A549 (cell line): Measurements from ENCODE around the gene PRSS36. TPM values are rescaled to one million over a fixed set of nuclear protein-coding genes. Genes with fewer than 3 reads are reported as not detected.

Experiments used
- ATAC-seq, 2 experiments: fragments of 200-7000 bp in 1 of 2; fragments of >200 bp in 1 of 2; cut with Nextera tagmentation in 1 of 2; cut with Tn5 transposase in 1 of 2; 3 replicates each; pipeline versions ENCODE4 v1.8.0 to v1.9.1; 2018 to 2020; ENCODE audit warnings: mild to moderate bottlenecking in 1 of 2, moderate library complexity in 1 of 2
- CTCF ChIA-PET: fragments of 300-600 bp; sonication (Branson Sonifier 250); formaldehyde crosslinking; extraction: SDS; loops from one replicate; lab custom pipeline; 2021; ENCODE audit warnings: antibody characterized with exemption, inconsistent platforms; lab: Yijun Ruan, JAX
- POLR2A ChIA-PET: fragments of 350-600 bp; formaldehyde crosslinking; extraction: SDS; loops from one replicate; lab custom pipeline; 2021; ENCODE audit warnings: antibody characterized with exemption, inconsistent platforms; lab: Yijun Ruan, JAX
- DNase-seq, 2 experiments: peaks; one replicate each; pipeline versions ENCODE4 v3.0.0 to v3.0.0-alpha.2; 2011 to 2016; ENCODE audit warnings: low read depth in 1 of 2, low spot score in 1 of 2
- FAIRE-seq: peaks from 2 replicates; lab custom pipeline; 2011; peaks lifted over from hg19 to GRCh38; lab: Jason Lieb, UNC
- H3K27ac ChIP-seq, 2 experiments: fragments of >200 bp; sonication (Bioruptor Twin); formaldehyde crosslinking; 3 replicates each; pipeline ENCODE4 v1.5.1; 2016 to 2017
- H3K4me1 ChIP-seq: fragments of >200 bp; sonication (Bioruptor Twin); formaldehyde crosslinking; 3 replicates; pipeline ENCODE4 v1.6.1; 2016
- H3K4me2 ChIP-seq: fragments of >200 bp; sonication (Bioruptor Twin); formaldehyde crosslinking; 3 replicates; pipeline ENCODE4 v1.6.1; 2016
- H3K4me3 ChIP-seq: fragments of >200 bp; sonication (Bioruptor Twin); formaldehyde crosslinking; 3 replicates; pipeline ENCODE4 v1.5.1; 2016
- H3K9me3 ChIP-seq: fragments of >200 bp; sonication (Bioruptor Twin); formaldehyde crosslinking; 3 replicates; pipeline ENCODE4 v1.6.1; 2016
- CBX2 ChIP-seq: fragments of 200-600 bp; sonication (generic); IDR thresholded peaks from 2 replicates; pipeline ENCODE4 v1.6.1; 2016; ENCODE audit warnings: low read depth, mild to moderate bottlenecking, borderline replicate concordance
- CBX8 ChIP-seq: fragments of 200-600 bp; sonication (generic); IDR thresholded peaks from 2 replicates; pipeline ENCODE4 v1.6.1; 2016
- CEBPB ChIP-seq, 2 experiments: fragments of >200 bp in 1 of 2; sonication (Bioruptor Twin) in 1 of 2; formaldehyde crosslinking in 1 of 2; IDR thresholded peaks; 2 replicates each; pipeline ENCODE4 v1.6.1; 2012 to 2016
- CHD2 ChIP-seq: fragments of 150-350 bp; IDR thresholded peaks from 2 replicates; pipeline ENCODE4 v1.6.1; 2014; ENCODE audit warnings: low read length; ENCODE audit not compliant: partially characterized antibody
- CHD4 ChIP-seq: fragments of 200-600 bp; sonication (generic); IDR thresholded peaks from 2 replicates; pipeline ENCODE4 v1.6.1; 2016; ENCODE audit warnings: antibody characterized with exemption, mild to moderate bottlenecking, borderline replicate concordance
- EHF ChIP-seq: fragments of 250-450 bp; sonication (Bioruptor Pico); IDR thresholded peaks from 2 replicates; pipeline ENCODE4 v1.5.0; 2020; ENCODE audit warnings: mild to moderate bottlenecking
- EP300 ChIP-seq, 2 experiments: fragments of >200 bp; sonication (Bioruptor Twin); formaldehyde crosslinking; IDR thresholded peaks; 2 replicates in 1 of 2; 3 replicates in 1 of 2; pipeline ENCODE4 v1.6.1; 2016 to 2017
- FOSL2 ChIP-seq, 2 experiments: fragments of 450-650 bp in 1 of 2; fragments of >200 bp in 1 of 2; sonication (Bioruptor Twin) in 1 of 2; formaldehyde crosslinking; IDR thresholded peaks; 2 replicates each; pipeline versions ENCODE4 v1.5.0 to v1.6.1; 2016 to 2020; ENCODE audit warnings: mild to moderate bottlenecking in 1 of 2, moderate library complexity in 1 of 2
- FOXS1 ChIP-seq: fragments of 250-450 bp; sonication (Bioruptor Pico); IDR thresholded peaks from 2 replicates; pipeline ENCODE4 v1.5.0; 2020; ENCODE audit warnings: mild to moderate bottlenecking, moderate library complexity
- HDAC2 ChIP-seq: fragments of 200-600 bp; sonication (generic); IDR thresholded peaks from 2 replicates; pipeline ENCODE4 v1.6.1; 2016
- HEYL ChIP-seq: fragments of 250-450 bp; sonication (Bioruptor Pico); IDR thresholded peaks from 2 replicates; pipeline ENCODE4 v1.8.0; 2021; ENCODE audit warnings: mild to moderate bottlenecking, moderate library complexity
- HOXA7 ChIP-seq: fragments of 250-450 bp; sonication (Bioruptor Pico); IDR thresholded peaks from 2 replicates; pipeline ENCODE4 v1.5.0; 2020; ENCODE audit warnings: mild to moderate bottlenecking, moderate library complexity
- HOXB13 ChIP-seq: fragments of 250-450 bp; sonication (Bioruptor Pico); IDR thresholded peaks from 2 replicates; pipeline ENCODE4 v1.5.0; 2020; ENCODE audit warnings: low read depth, mild to moderate bottlenecking, moderate library complexity
- HOXB5 ChIP-seq: fragments of 250-450 bp; sonication (Bioruptor Pico); IDR thresholded peaks from 2 replicates; pipeline ENCODE4 v1.5.0; 2020; ENCODE audit warnings: mild to moderate bottlenecking, moderate library complexity
- JUNB ChIP-seq: fragments of >200 bp; sonication (Bioruptor Twin); formaldehyde crosslinking; IDR thresholded peaks from 2 replicates; pipeline ENCODE4 v1.6.1; 2016
- KDM5A ChIP-seq: fragments of 200-600 bp; sonication (generic); IDR thresholded peaks from 2 replicates; pipeline ENCODE4 v1.6.1; 2016; ENCODE audit warnings: antibody characterized with exemption, mild to moderate bottlenecking
- NFE2L2 ChIP-seq: fragments of 150-350 bp; conservative IDR thresholded peaks from 2 replicates; pipeline ENCODE4 v1.6.1; 2014; ENCODE audit warnings: low read length
- NPAS2 ChIP-seq: fragments of 250-450 bp; sonication (Bioruptor Pico); IDR thresholded peaks from 2 replicates; pipeline ENCODE4 v1.8.0; 2022; ENCODE audit warnings: mild to moderate bottlenecking, moderate library complexity, borderline replicate concordance
- RFX5 ChIP-seq: fragments of 450-650 bp; IDR thresholded peaks from 2 replicates; pipeline ENCODE4 v1.7.1; 2014; ENCODE audit warnings: antibody characterized with exemption, mild to moderate bottlenecking, moderate library complexity
- RNF2 ChIP-seq: fragments of 200-600 bp; sonication (generic); IDR thresholded peaks from 2 replicates; pipeline ENCODE4 v1.6.1; 2016; ENCODE audit warnings: low read depth, mild to moderate bottlenecking, antibody characterized with exemption, moderate library complexity, borderline replicate concordance
- SMC3 ChIP-seq: fragments of >200 bp; sonication (Bioruptor Twin); formaldehyde crosslinking; IDR thresholded peaks from 3 replicates; pipeline ENCODE4 v1.6.1; 2018; ENCODE audit warnings: inconsistent platforms
- TP53 ChIP-seq: fragments of 250-450 bp; sonication (Bioruptor Pico); IDR thresholded peaks from 2 replicates; pipeline ENCODE4 v1.5.0; 2021; ENCODE audit warnings: mild to moderate bottlenecking, moderate library complexity
- ZC3H11A ChIP-seq: fragments of 450-650 bp; IDR thresholded peaks from 2 replicates; pipeline ENCODE4 v1.6.1; 2014; ENCODE audit warnings: antibody characterized with exemption, mild to moderate bottlenecking
- ZNF302 ChIP-seq: fragments of 250-450 bp; sonication (Bioruptor Pico); IDR thresholded peaks from 2 replicates; pipeline ENCODE4 v1.9.0; 2021; ENCODE audit warnings: inconsistent platforms, mild to moderate bottlenecking, moderate library complexity
- WGBS: methylation state at CpG from one replicate; pipeline ENCODE4 v1.1.6; 2017; ENCODE audit errors: missing lambda C conversion rate; 5-methylcytosine and 5-hydroxymethylcytosine counted together
- polyA plus RNA-seq, 4 experiments: library from polyadenylated mRNA; depleted of rRNA in 3 of 4; stranded (reverse); fragments of >200 nt; fragmentation: RNase III in 1 of 4; extraction: RNeasy Plus Mini Kit Qiagen cat#74134 plus additional on column Dnase treatment in 1 of 4; gene quantifications; 2 replicates in 3 of 4; 3 replicates in 1 of 4; pipeline ENCODE4 v1.2.3, GENCODE V29; 2011 to 2017
- TF ChIP-seq, protein P1 (sequence below): IDR thresholded peaks from 2 replicates; pipeline ENCODE4 v1.6.1; 2012
- TF ChIP-seq, protein P2 (sequence below): fragments of 250-450 bp; sonication (Bioruptor Pico); IDR thresholded peaks from 2 replicates; pipeline ENCODE4 v1.5.0; 2020; ENCODE audit warnings: low read depth, mild to moderate bottlenecking, moderate library complexity
- TF ChIP-seq, protein P3 (sequence below): IDR thresholded peaks from 2 replicates; pipeline ENCODE4 v1.6.1; 2012

Gene PRSS36
- polyA plus RNA-seq, 2 of the 4 experiments (the other 2 are of a cell fraction): 0.41 to 0.75 TPM

DNA sequence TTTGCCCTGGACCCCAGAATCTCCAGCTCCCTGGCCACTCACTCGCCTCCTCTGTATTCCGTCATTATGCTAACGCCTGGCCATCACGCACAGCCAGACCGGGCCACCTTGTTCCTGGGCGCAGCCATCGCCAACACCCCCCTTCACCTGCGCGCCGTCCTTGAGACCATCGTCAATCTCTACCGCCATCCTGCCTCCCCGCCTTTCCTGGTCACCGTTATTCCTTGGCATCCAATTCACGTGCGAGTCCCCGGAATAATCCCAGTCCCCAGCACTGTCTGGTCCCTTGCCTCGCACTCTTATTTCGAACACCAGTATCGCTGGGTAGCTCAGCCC is 55.8 kb downstream of the PRSS36 start:
- CTCF ChIA-PET: interaction anchor here (0.6 to 12.6 kb wide), 4 partner anchors 20 to 138 kb away, joined by 3 to 97 read pairs (median 7); partner anchors contain the start of genes HSD3B7, ZNF646 and ZNF668
- peak overlapping the region; percentile 82 to 89 for H3K27ac ChIP-seq
- DNase-seq (no peak), ATAC-seq (peak; percentile 23 to 55; a peak in 4 of 6 replicates), FAIRE-seq (no peak)
- peaks cover 11% of the 10 kb centered on the region; the same call in 2 of the 3 replicates for H3K4me1 ChIP-seq
- no peaks in the 10 kb centered on the region for H3K9me3 ChIP-seq
- 1% methylated on average over 20 of the region's 20 CpGs for WGBS
- POLR2A ChIA-PET: interaction anchor here (1.5 to 3.4 kb wide), 3 partner anchors 20 to 109 kb away, joined by 4 to 14 read pairs (median 7); partner anchors contain the start of genes HSD3B7, KAT8, ZNF646 and ZNF668
- H3K4me2 ChIP-seq: peak overlapping the region; percentile 98
- TF ChIP-seq SMC3: no peak
- TF ChIP-seq EHF (CRISPR knock-in tag): no peak
- TF ChIP-seq HOXB13 (CRISPR knock-in tag): no peak
- no peak for TF ChIP-seq NFE2L2
- no peak for TF ChIP-seq RNF2
- TF ChIP-seq RFX5: no peak
- TF ChIP-seq, protein P1, sequence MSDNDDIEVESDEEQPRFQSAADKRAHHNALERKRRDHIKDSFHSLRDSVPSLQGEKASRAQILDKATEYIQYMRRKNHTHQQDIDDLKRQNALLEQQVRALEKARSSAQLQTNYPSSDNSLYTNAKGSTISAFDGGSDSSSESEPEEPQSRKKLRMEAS: no peak
- TF ChIP-seq NPAS2 (CRISPR knock-in tag): no peak
- no peak for TF ChIP-seq CHD4
- no peak for TF ChIP-seq HOXB5 (CRISPR knock-in tag)
- TF ChIP-seq CHD2: no peak
- no peak for TF ChIP-seq ZNF302 (CRISPR knock-in tag)
- TF ChIP-seq, protein P2, sequence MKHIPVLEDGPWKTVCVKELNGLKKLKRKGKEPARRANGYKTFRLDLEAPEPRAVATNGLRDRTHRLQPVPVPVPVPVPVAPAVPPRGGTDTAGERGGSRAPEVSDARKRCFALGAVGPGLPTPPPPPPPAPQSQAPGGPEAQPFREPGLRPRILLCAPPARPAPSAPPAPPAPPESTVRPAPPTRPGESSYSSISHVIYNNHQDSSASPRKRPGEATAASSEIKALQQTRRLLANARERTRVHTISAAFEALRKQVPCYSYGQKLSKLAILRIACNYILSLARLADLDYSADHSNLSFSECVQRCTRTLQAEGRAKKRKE (CRISPR knock-in tag): no peak
- TF ChIP-seq CBX2: no peak
- TF ChIP-seq ZC3H11A: no peak
- TF ChIP-seq CBX8: no peak
- TF ChIP-seq HEYL (CRISPR knock-in tag): no peak
- peak overlapping the region; percentile 83 for H3K4me3 ChIP-seq

DNA sequence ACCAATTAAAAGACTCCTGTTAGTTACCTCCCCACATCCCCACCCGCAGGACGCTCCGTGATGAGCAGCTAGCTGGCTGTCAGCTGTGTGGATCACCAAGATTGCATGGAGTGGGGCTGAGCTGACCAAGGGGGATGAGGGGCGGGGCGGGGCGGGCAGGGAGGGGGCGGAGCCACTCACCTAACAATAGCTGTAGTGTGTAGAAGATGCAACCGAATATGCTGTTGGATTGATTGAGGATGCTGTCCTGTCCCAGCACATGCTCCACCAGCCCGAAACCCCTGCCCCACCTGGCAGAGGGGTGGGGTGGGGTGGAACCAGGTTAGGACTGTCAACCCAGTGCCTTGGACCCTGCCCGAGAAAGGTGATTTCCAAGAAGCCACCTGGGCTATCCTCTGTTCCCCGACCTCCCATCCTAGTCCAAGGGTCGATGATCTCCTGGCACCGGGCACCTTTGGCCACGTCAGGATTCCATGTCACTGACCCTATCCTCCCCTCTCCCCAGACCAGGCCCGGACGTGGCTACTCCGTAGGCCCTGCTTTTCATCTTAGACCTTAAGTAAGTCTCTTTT is 56.6 kb downstream of the PRSS36 start:
- POLR2A ChIA-PET: interaction anchor here (1.1 to 3.4 kb wide), 5 partner anchors 19 to 108 kb away, joined by 4 to 14 read pairs (median 7); partner anchors contain the start of genes HSD3B7, KAT8, ZNF646 and ZNF668
- peak in 1 of 2 experiments; percentile 31 for DNase-seq
- H3K4me2 ChIP-seq: peak overlapping the region; percentile 98
- TF ChIP-seq, protein P3, sequence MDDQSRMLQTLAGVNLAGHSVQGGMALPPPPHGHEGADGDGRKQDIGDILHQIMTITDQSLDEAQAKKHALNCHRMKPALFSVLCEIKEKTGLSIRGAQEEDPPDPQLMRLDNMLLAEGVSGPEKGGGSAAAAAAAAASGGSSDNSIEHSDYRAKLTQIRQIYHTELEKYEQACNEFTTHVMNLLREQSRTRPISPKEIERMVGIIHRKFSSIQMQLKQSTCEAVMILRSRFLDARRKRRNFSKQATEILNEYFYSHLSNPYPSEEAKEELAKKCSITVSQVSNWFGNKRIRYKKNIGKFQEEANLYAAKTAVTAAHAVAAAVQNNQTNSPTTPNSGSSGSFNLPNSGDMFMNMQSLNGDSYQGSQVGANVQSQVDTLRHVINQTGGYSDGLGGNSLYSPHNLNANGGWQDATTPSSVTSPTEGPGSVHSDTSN: no peak
- no peak for TF ChIP-seq EP300 (IDR thresholded peaks at IDR 0.05)
- CTCF ChIA-PET: interaction anchor here (1.2 to 12.6 kb wide), 3 partner anchors 19 to 110 kb away, joined by 3 to 97 read pairs (median 11); partner anchors contain the start of genes HSD3B7, ZNF646 and ZNF668
- peak overlapping the region; percentile 82 to 89; a peak in 4 of 6 replicates for H3K27ac ChIP-seq
- no peak for FAIRE-seq
- H3K4me1 ChIP-seq: peaks cover 11% of the 10 kb centered on the region; the same call in 2 of the 3 replicates
- H3K4me3 ChIP-seq: peak overlapping the region; percentile 83
- WGBS: 57% methylated on average over 13 of the region's 17 CpGs
- peak in 1 of 2 experiments; percentile 10; a peak in 3 of 6 replicates for ATAC-seq
- no peaks in the 10 kb centered on the region for H3K9me3 ChIP-seq

DNA sequence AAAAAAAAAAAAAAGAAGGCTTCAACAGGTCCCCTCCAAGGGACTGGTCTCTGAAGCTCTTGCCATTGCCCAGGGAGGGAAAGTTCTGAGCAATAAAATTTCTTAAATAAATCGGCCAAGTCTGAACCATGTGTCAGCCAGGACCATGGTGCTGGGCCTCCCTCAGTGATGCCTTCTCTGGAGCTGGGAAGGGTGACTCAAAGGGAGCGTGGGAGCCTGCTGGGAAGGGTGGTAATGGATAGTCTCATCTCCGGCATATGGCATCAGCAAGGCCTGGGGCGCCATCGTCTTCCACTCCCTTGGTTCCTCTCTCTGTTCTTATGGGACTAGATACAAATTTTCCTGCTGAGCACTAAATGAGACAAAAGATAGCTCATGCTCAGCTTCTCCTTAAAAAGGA is 57.5 kb downstream of the PRSS36 start:
- no peak overlapping the region for H3K4me3 ChIP-seq

More for the DNA sequence above, 57.5 kb downstream of the PRSS36 start:
- ATAC-seq (no peak), FAIRE-seq (no peak), DNase-seq (no peak)
- WGBS: 94% methylated on average over 5 of the region's 5 CpGs
- Histone ChIP-seq H3K27ac (no peak overlapping the region), H3K4me1 (peaks cover 11% of the 10 kb centered on the region; the same call in 2 of the 3 replicates), H3K4me2 (no peak overlapping the region), H3K9me3 (no peaks in the 10 kb centered on the region)
- ChIA-PET POLR2A (interaction anchor here (1.1 to 2.2 kb wide), 5 partner anchors 17 to 107 kb away, joined by 3 to 8 read pairs (median 7); partner anchors contain the start of genes HSD3B7, KAT8, ZNF646 and ZNF668), CTCF (interaction anchor here (1.0 to 12.6 kb wide), 3 partner anchors 51 to 139 kb away, joined by 4 to 97 read pairs (median 5); partner anchors contain the start of gene HSD3B7)
- TF ChIP-seq HEYL (CRISPR knock-in tag) (no peak), HOXA7 (no peak), CEBPB (IDR thresholded peaks at IDR 0.05) (no peak), FOSL2 (IDR thresholded peaks at IDR 0.05) (no peak), FOSL2 (CRISPR knock-in tag; IDR thresholded peaks at IDR 0.05) (no peak), JUNB (no peak), FOXS1 (CRISPR knock-in tag) (no peak), HDAC2 (no peak), TP53 (no peak), KDM5A (no peak)
